H9 (cell line): ENCODE results near the gene RHOH. TPM values are rescaled to one million over a fixed set of nuclear protein-coding genes. Genes with fewer than 3 reads are reported as not detected.

Source experiments
- DNase-seq: peaks from one replicate; pipeline ENCODE4 v3.0.0-alpha.2; 2017
- H2AFZ ChIP-seq: one replicate; pipeline ENCODE4 v1.6.1; 2013; ENCODE audit warnings: mild to moderate bottlenecking, low read length, control low read depth, moderate library complexity
- H2AK5ac ChIP-seq: 2 replicates; pipeline ENCODE4 v1.6.1; 2013; ENCODE audit warnings: low read length, control low read depth, mixed read lengths; ENCODE audit not compliant: insufficient read length
- H2BK120ac ChIP-seq: one replicate; pipeline ENCODE4 v1.6.1; 2013; ENCODE audit warnings: low read depth, mild to moderate bottlenecking, low read length, control low read depth, inconsistent platforms; ENCODE audit not compliant: poor library complexity, severe bottlenecking
- H2BK12ac ChIP-seq: 2 replicates; pipeline ENCODE4 v1.6.1; 2013; ENCODE audit warnings: low read length, control low read depth, mixed read lengths, low read depth; ENCODE audit not compliant: insufficient read length
- H2BK15ac ChIP-seq: 2 replicates; pipeline ENCODE4 v1.6.1; 2013; ENCODE audit warnings: low read depth, low read length, control low read depth
- H2BK20ac ChIP-seq: one replicate; pipeline ENCODE4 v1.6.1; 2013; ENCODE audit warnings: low read depth, mild to moderate bottlenecking, low read length, control low read depth, inconsistent platforms; ENCODE audit not compliant: poor library complexity, severe bottlenecking
- H2BK5ac ChIP-seq: 2 replicates; pipeline ENCODE4 v1.6.1; 2013; ENCODE audit warnings: low read length, control low read depth, mixed read lengths; ENCODE audit not compliant: insufficient read length
- H3K14ac ChIP-seq: 2 replicates; pipeline ENCODE4 v1.6.1; 2013; ENCODE audit warnings: low read length, control low read depth; ENCODE audit not compliant: insufficient read depth
- H3K18ac ChIP-seq: 2 replicates; pipeline ENCODE4 v1.6.1; 2013; ENCODE audit warnings: low read depth, mild to moderate bottlenecking, mixed read lengths, low read length, control low read depth; ENCODE audit not compliant: insufficient read length
- H3K23ac ChIP-seq: 2 replicates; pipeline ENCODE4 v1.6.1; 2013; ENCODE audit warnings: low read length, control low read depth, mixed read lengths, low read depth; ENCODE audit not compliant: insufficient read length
- H3K23me2 ChIP-seq: 2 replicates; pipeline ENCODE4 v1.6.1; 2013; ENCODE audit warnings: low read depth, mild to moderate bottlenecking, mixed read lengths, low read length, control low read depth; ENCODE audit not compliant: insufficient read length, poor library complexity, severe bottlenecking
- H3K27ac ChIP-seq: 2 replicates; pipeline ENCODE4 v1.5.1; 2013; ENCODE audit warnings: low read length, control low read depth, mixed read lengths, low read depth; ENCODE audit not compliant: insufficient read length
- H3K27me3 ChIP-seq: 2 replicates; pipeline ENCODE4 v1.6.1; 2013; ENCODE audit warnings: low read length, control low read depth, inconsistent platforms; ENCODE audit not compliant: insufficient read depth
- H3K4ac ChIP-seq: 2 replicates; pipeline ENCODE4 v1.6.1; 2013; ENCODE audit warnings: low read depth, mild to moderate bottlenecking, control low read depth, inconsistent platforms, low read length, moderate library complexity
- H3K4me1 ChIP-seq: 2 replicates; pipeline ENCODE4 v1.6.1; 2013; ENCODE audit warnings: low read length, control low read depth, inconsistent platforms; ENCODE audit not compliant: insufficient read depth
- H3K4me2 ChIP-seq: 2 replicates; pipeline ENCODE4 v1.6.1; 2013; ENCODE audit warnings: low read length, control low read depth, mixed read lengths; ENCODE audit not compliant: insufficient read length, insufficient read depth
- H3K56ac ChIP-seq: 2 replicates; pipeline ENCODE4 v1.6.1; 2013; ENCODE audit warnings: low read depth, mild to moderate bottlenecking, mixed read lengths, low read length, control low read depth; ENCODE audit not compliant: insufficient read length
- H3K79me1 ChIP-seq: 2 replicates; pipeline ENCODE4 v1.6.1; 2013; ENCODE audit warnings: low read depth, mild to moderate bottlenecking, moderate library complexity, low read length, control low read depth, inconsistent platforms; ENCODE audit not compliant: insufficient read depth, poor library complexity, severe bottlenecking
- H3K79me2 ChIP-seq: 2 replicates; pipeline ENCODE4 v1.6.1; 2013; ENCODE audit warnings: low read length, control low read depth, inconsistent platforms; ENCODE audit not compliant: insufficient read depth
- H3K9ac ChIP-seq: 2 replicates; pipeline ENCODE4 v1.6.1; 2013; ENCODE audit warnings: low read length, control low read depth, mixed read lengths; ENCODE audit not compliant: insufficient read length; ENCODE audit errors: extremely low read depth
- H3K9me3 ChIP-seq: one replicate; pipeline ENCODE4 v1.6.1; 2013; ENCODE audit warnings: low read depth, low read length, inconsistent platforms; ENCODE audit not compliant: control insufficient read depth
- H3T11ph ChIP-seq: one replicate; pipeline ENCODE4 v1.6.1; 2013; ENCODE audit warnings: mild to moderate bottlenecking, low read length, control low read depth, inconsistent platforms
- H4K20me1 ChIP-seq: one replicate; pipeline ENCODE4 v1.6.1; 2013; ENCODE audit not compliant: control insufficient read depth, insufficient read length, insufficient read depth
- H4K5ac ChIP-seq: 2 replicates; pipeline ENCODE4 v1.6.1; 2013; ENCODE audit warnings: low read depth, mild to moderate bottlenecking, mixed read lengths, low read length, control low read depth; ENCODE audit not compliant: insufficient read length
- H4K8ac ChIP-seq: replicated peaks from 2 replicates; pipeline ENCODE4 v1.6.1; 2013; ENCODE audit warnings: low read length, control low read depth, mixed read lengths, low read depth; ENCODE audit not compliant: insufficient read length
- H4K91ac ChIP-seq: 2 replicates; pipeline ENCODE4 v1.6.1; 2013; ENCODE audit warnings: low read depth, mild to moderate bottlenecking, moderate library complexity, mixed read lengths, low read length, control low read depth; ENCODE audit not compliant: insufficient read length
- H3K27ac Mint-ChIP-seq, 3 experiments: 2 replicates in 2 of 3; 3 replicates in 1 of 3; pipeline ENCODE4 v1.8.0; 2020 to 2021; ENCODE audit warnings: mixed read lengths in 3 of 3, mild to moderate bottlenecking in 1 of 3, moderate library complexity in 1 of 3
- H3K27me3 Mint-ChIP-seq: 2 replicates; pipeline ENCODE4 v1.8.0; 2021; ENCODE audit warnings: low read depth, mild to moderate bottlenecking, moderate library complexity, mixed read lengths
- H3K36me3 Mint-ChIP-seq, 3 experiments: 2 replicates in 2 of 3; 3 replicates in 1 of 3; pipeline ENCODE4 v1.8.0; 2020 to 2021; ENCODE audit warnings: low read depth in 3 of 3, mixed read lengths in 3 of 3; ENCODE audit not compliant: insufficient read depth in 1 of 3
- H3K4me1 Mint-ChIP-seq, 2 experiments: 2 replicates each; pipeline ENCODE4 v1.8.0; 2020; ENCODE audit warnings: mixed read lengths in 2 of 2
- H3K4me3 Mint-ChIP-seq, 2 experiments: 2 replicates in 1 of 2; 3 replicates in 1 of 2; pipeline ENCODE4 v1.8.0; 2020 to 2021; ENCODE audit warnings: mild to moderate bottlenecking in 2 of 2, mixed read lengths in 2 of 2, moderate library complexity in 1 of 2
- H3K9me3 Mint-ChIP-seq, 2 experiments: 2 replicates in 1 of 2; 3 replicates in 1 of 2; pipeline ENCODE4 v1.8.0; 2020; ENCODE audit warnings: mild to moderate bottlenecking in 2 of 2, mixed read lengths in 2 of 2, moderate library complexity in 1 of 2
- CTCF ChIP-seq: fragments of 200-600 bp; sonication (generic); conservative IDR thresholded peaks from 3 replicates; pipeline ENCODE4 v1.8.0; 2021; ENCODE audit warnings: antibody characterized with exemption, mild to moderate bottlenecking
- WGBS: extraction: QIAGEN DNeasy Blood & Tissue Kit; methylation state at CpG from one replicate; pipeline ENCODE4 v1.1.7; 2013; ENCODE audit warnings: missing lambda C conversion rate, low lambda C conversion rate, mixed read lengths; ENCODE audit not compliant: insufficient read length; ENCODE audit errors: extremely low coverage; 5-methylcytosine and 5-hydroxymethylcytosine counted together
- total RNA-seq: library from RNA; stranded (reverse); gene quantifications from 2 replicates; pipeline ENCODE4 v1.2.1, GENCODE V29; 2021

RHOH gene
- total RNA-seq, 1 experiment from 2014 or later = 7.1 TPM

- no peaks in the 10 kb centered on the region for H4K20me1 ChIP-seq
- H2BK12ac ChIP-seq = no peak overlapping the region
- H3K27ac ChIP-seq = no peak overlapping the region
- Mint-ChIP-seq H3K4me3 (no peak overlapping the region), H3K36me3 (no peaks in the 10 kb centered on the region), H3K27me3 (no peaks in the 10 kb centered on the region), H3K9me3 (no peaks in the 10 kb centered on the region), H3K4me1 (peaks cover 20 to 25% of the 10 kb centered on the region in 2 experiments), H3K27ac (no peak overlapping the region)
- H3K4me1 ChIP-seq = no peaks in the 10 kb centered on the region
- no peaks in the 10 kb centered on the region for H3K9me3 ChIP-seq
- no peak overlapping the region for H3K18ac ChIP-seq
- H2BK120ac ChIP-seq = no peak overlapping the region
- no peak overlapping the region for H3K23ac ChIP-seq
- H4K5ac ChIP-seq = no peak overlapping the region
- H3K27me3 ChIP-seq = no peaks in the 10 kb centered on the region
- no peaks in the 10 kb centered on the region for H3K23me2 ChIP-seq
- no peaks in the 10 kb centered on the region for H3K79me2 ChIP-seq
- no peak overlapping the region for H3K9ac ChIP-seq
- no peak for TF ChIP-seq CTCF
- no peaks in the 10 kb centered on the region for H3K79me1 ChIP-seq
- H3K4me2 ChIP-seq = no peak overlapping the region
- no peak overlapping the region for H2AFZ ChIP-seq
- no peak overlapping the region for H2BK15ac ChIP-seq
- H2BK5ac ChIP-seq = no peak overlapping the region
- no peak overlapping the region for H2BK20ac ChIP-seq
- H4K8ac ChIP-seq = no peak overlapping the region
- H3K56ac ChIP-seq = no peak overlapping the region
- no peak overlapping the region for H2AK5ac ChIP-seq
- no peak overlapping the region for H3K14ac ChIP-seq
- H3K4ac ChIP-seq = no peak overlapping the region
- H3T11ph ChIP-seq = no peak overlapping the region
- no peak for DNase-seq
- H4K91ac ChIP-seq = no peak overlapping the region
- WGBS = no CpG with 5 or more reads among the region's 1 CpG
These were observed 16.5 kb upstream of the RHOH start for GRCh38 chr4:40180356-40180755.
